Measurements from ENCODE around the gene GP1BB.

GP1BB gene

GRCh38 chr22:19760951-19761724 lies 37.8 kb downstream of the GP1BB start:
- intact Hi-C loops (cut with micrococcal nuclease): no loop called here

GRCh38 chr22:19761725-19762567 lies 38.6 kb downstream of the GP1BB start:
- Mint-ChIP-seq H3K27me3 (peaks cover 81% of the 10 kb centered on the region), H3K4me3 (peak overlapping the region; percentile 35), H3K4me1 (ENCODE audit: low read depth) (peaks cover 32% of the 10 kb centered on the region), H3K9me3 (no peaks in the 10 kb centered on the region), H3K27ac (no peak overlapping the region), H3K36me3 (ENCODE audit: low read depth) (no peaks in the 10 kb centered on the region)
- intact Hi-C loops (cut with micrococcal nuclease): no loop called here

More at GRCh38 chr22:19760951-19761724, 37.8 kb downstream of the GP1BB start:
- Mint-ChIP-seq H3K9me3 (no peaks in the 10 kb centered on the region), H3K4me1 (ENCODE audit: low read depth) (peaks cover 35% of the 10 kb centered on the region), H3K36me3 (ENCODE audit: low read depth) (no peaks in the 10 kb centered on the region), H3K4me3 (peak overlapping the region; percentile 35), H3K27ac (no peak overlapping the region), H3K27me3 (peaks cover 83% of the 10 kb centered on the region)

GRCh38 chr22:19762568-19763457 lies 39.5 kb downstream of the GP1BB start:
- H3K36me3 Mint-ChIP-seq (ENCODE audit: low read depth): no peaks in the 10 kb centered on the region
- H3K27me3 Mint-ChIP-seq: peaks cover 81% of the 10 kb centered on the region
- peaks cover 32% of the 10 kb centered on the region for H3K4me1 Mint-ChIP-seq (ENCODE audit: low read depth)
- no peak overlapping the region for H3K4me3 Mint-ChIP-seq
- intact Hi-C loops (cut with micrococcal nuclease): no loop called here
- no peak overlapping the region for H3K27ac Mint-ChIP-seq
- H3K9me3 Mint-ChIP-seq: no peaks in the 10 kb centered on the region

GRCh38 chr22:19763458-19764298 lies 40.3 kb downstream of the GP1BB start:
- H3K27me3 Mint-ChIP-seq: peaks cover 82% of the 10 kb centered on the region
- no peak overlapping the region for H3K4me3 Mint-ChIP-seq
- H3K4me1 Mint-ChIP-seq (ENCODE audit: low read depth): peaks cover 34% of the 10 kb centered on the region
- intact Hi-C loops (cut with micrococcal nuclease): no loop called here
- H3K9me3 Mint-ChIP-seq: no peaks in the 10 kb centered on the region
- no peak overlapping the region for H3K27ac Mint-ChIP-seq
- no peaks in the 10 kb centered on the region for H3K36me3 Mint-ChIP-seq (ENCODE audit: low read depth)

- intact Hi-C loops (cut with micrococcal nuclease): no loop called here
- H3K27ac Mint-ChIP-seq: no peak overlapping the region
- H3K9me3 Mint-ChIP-seq: no peaks in the 10 kb centered on the region
- no peak overlapping the region for H3K4me3 Mint-ChIP-seq
- H3K27me3 Mint-ChIP-seq: peaks cover 83% of the 10 kb centered on the region
- peaks cover 34% of the 10 kb centered on the region for H3K4me1 Mint-ChIP-seq (ENCODE audit: low read depth)
- no peaks in the 10 kb centered on the region for H3K36me3 Mint-ChIP-seq (ENCODE audit: low read depth)
Measured at GRCh38 chr22:19764299-19764593, 40.9 kb downstream of the GP1BB start.

GRCh38 chr22:19764636-19765476 lies 41.5 kb downstream of the GP1BB start:
- Mint-ChIP-seq H3K36me3 (ENCODE audit: low read depth) (no peaks in the 10 kb centered on the region), H3K9me3 (no peaks in the 10 kb centered on the region), H3K4me1 (ENCODE audit: low read depth) (peaks cover 28% of the 10 kb centered on the region), H3K27ac (no peak overlapping the region), H3K27me3 (peaks cover 83% of the 10 kb centered on the region), H3K4me3 (no peak overlapping the region)
- intact Hi-C loops (cut with micrococcal nuclease): no loop called here

GRCh38 chr22:19765477-19766239 lies 42.3 kb downstream of the GP1BB start:
- H3K36me3 Mint-ChIP-seq (ENCODE audit: low read depth): no peaks in the 10 kb centered on the region
- intact Hi-C loops (cut with micrococcal nuclease): no loop called here
- H3K4me1 Mint-ChIP-seq (ENCODE audit: low read depth): peaks cover 21% of the 10 kb centered on the region
- peaks cover 86% of the 10 kb centered on the region for H3K27me3 Mint-ChIP-seq
- H3K27ac Mint-ChIP-seq: no peak overlapping the region
- peak overlapping the region; percentile 57 for H3K4me3 Mint-ChIP-seq
- H3K9me3 Mint-ChIP-seq: no peaks in the 10 kb centered on the region

- Mint-ChIP-seq H3K27ac (no peak overlapping the region), H3K4me1 (ENCODE audit: low read depth) (peaks cover 21% of the 10 kb centered on the region), H3K9me3 (no peaks in the 10 kb centered on the region), H3K4me3 (no peak overlapping the region), H3K27me3 (peaks cover 91% of the 10 kb centered on the region), H3K36me3 (ENCODE audit: low read depth) (no peaks in the 10 kb centered on the region)
- intact Hi-C loops (cut with micrococcal nuclease): no loop called here
Measured at GRCh38 chr22:19766240-19766510, 42.8 kb downstream of the GP1BB start.

GRCh38 chr22:19766511-19767426 lies 43.4 kb downstream of the GP1BB start:
- Mint-ChIP-seq H3K4me3 (peak overlapping the region; percentile 58), H3K9me3 (no peaks in the 10 kb centered on the region), H3K27me3 (peaks cover 93% of the 10 kb centered on the region), H3K36me3 (ENCODE audit: low read depth) (no peaks in the 10 kb centered on the region), H3K27ac (peak overlapping the region; percentile 75), H3K4me1 (ENCODE audit: low read depth) (peaks cover 21% of the 10 kb centered on the region)
- intact Hi-C loops (cut with micrococcal nuclease): no loop called here

- Mint-ChIP-seq H3K27me3 (peaks cover 93% of the 10 kb centered on the region), H3K9me3 (no peaks in the 10 kb centered on the region), H3K27ac (peak overlapping the region; percentile 75), H3K36me3 (ENCODE audit: low read depth) (no peaks in the 10 kb centered on the region), H3K4me1 (ENCODE audit: low read depth) (peaks cover 25% of the 10 kb centered on the region), H3K4me3 (peak overlapping the region; percentile 4)
- intact Hi-C loops (cut with micrococcal nuclease): no loop called here
Measured at GRCh38 chr22:19767427-19768341, 44.3 kb downstream of the GP1BB start.

GRCh38 chr22:19769393-19769715 lies 46.0 kb downstream of the GP1BB start:
- intact Hi-C loops (cut with micrococcal nuclease): no loop called here
- Mint-ChIP-seq H3K4me3 (no peak overlapping the region), H3K36me3 (ENCODE audit: low read depth) (no peaks in the 10 kb centered on the region), H3K9me3 (no peaks in the 10 kb centered on the region), H3K27ac (no peak overlapping the region), H3K27me3 (peaks cover 90% of the 10 kb centered on the region), H3K4me1 (ENCODE audit: low read depth) (peaks cover 32% of the 10 kb centered on the region)

Measured in dendritic cell treated with granulocyte-macrophage colony-stimulating factor and Interleukin-4, amounts not matched to agents 40 ng/mL and 50 ng/mL, for 4 days (primary cell).